GM12874 (cell line): ENCODE results near the gene HS1BP3.

Experiments used
- TF ChIP-seq, protein P1 (sequence below): IDR thresholded peaks from 2 replicates; pipeline ENCODE4 v1.5.1; 2011; ENCODE audit warnings: low read depth, mild to moderate bottlenecking, control low read depth, low read length, moderate library complexity; ENCODE audit not compliant: insufficient read depth

HS1BP3 gene

GRCh38 chr2:20673686-20674308 lies 22.9 kb upstream of the HS1BP3 start:
- TF ChIP-seq, protein P1, sequence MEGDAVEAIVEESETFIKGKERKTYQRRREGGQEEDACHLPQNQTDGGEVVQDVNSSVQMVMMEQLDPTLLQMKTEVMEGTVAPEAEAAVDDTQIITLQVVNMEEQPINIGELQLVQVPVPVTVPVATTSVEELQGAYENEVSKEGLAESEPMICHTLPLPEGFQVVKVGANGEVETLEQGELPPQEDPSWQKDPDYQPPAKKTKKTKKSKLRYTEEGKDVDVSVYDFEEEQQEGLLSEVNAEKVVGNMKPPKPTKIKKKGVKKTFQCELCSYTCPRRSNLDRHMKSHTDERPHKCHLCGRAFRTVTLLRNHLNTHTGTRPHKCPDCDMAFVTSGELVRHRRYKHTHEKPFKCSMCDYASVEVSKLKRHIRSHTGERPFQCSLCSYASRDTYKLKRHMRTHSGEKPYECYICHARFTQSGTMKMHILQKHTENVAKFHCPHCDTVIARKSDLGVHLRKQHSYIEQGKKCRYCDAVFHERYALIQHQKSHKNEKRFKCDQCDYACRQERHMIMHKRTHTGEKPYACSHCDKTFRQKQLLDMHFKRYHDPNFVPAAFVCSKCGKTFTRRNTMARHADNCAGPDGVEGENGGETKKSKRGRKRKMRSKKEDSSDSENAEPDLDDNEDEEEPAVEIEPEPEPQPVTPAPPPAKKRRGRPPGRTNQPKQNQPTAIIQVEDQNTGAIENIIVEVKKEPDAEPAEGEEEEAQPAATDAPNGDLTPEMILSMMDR, result no peak

- TF ChIP-seq, protein P1, result no peak
Observed at GRCh38 chr2:20672201-20672951, 21.5 kb upstream of the HS1BP3 start.

DNA sequence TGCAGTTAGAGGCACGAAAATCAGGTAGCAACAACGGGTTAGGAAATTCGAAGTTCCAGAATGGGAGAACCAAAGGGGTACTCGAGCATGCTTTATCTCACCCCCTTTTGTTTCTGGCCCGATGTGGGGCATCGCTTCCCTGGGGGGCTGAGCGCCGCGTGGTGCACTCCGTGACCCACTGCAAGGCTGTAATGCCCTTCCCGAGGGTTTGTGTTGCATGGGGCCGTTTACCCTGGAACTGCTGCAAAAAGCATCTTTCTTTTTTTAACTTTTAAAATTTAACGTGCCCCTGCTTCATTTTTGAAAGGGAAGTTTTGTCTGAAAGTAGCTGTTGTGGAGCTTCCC lies 20.8 kb upstream of the HS1BP3 start:
- TF ChIP-seq, protein P1, result no peak

DNA sequence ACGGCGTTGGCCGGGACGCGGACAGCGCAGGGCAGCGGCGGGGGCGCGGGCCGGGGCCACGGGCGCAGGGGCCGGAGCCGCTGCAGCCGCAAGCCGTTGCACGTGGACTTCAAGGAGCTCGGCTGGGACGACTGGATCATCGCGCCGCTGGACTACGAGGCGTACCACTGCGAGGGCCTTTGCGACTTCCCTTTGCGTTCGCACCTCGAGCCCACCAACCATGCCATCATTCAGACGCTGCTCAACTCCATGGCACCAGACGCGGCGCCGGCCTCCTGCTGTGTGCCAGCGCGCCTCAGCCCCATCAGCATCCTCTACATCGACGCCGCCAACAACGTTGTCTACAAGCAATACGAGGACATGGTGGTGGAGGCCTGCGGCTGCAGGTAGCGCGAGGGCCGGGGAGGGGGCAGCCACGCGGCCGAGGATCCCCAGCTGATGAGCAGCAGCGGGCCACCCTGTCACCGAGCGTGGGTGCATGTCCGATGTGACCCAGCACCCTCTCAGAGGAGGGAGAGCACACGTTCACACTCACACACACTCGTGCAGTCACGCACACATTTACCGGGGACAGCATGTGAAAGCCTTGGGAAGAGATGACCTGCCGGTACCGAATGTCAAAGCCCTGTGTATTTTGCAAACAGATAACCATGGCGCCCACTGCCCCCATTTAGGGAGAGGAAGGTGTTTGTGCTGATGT lies 20.3 kb upstream of the HS1BP3 start:
- TF ChIP-seq, protein P1, result no peak

GRCh38 chr2:20670315-20671035 lies 19.6 kb upstream of the HS1BP3 start:
- TF ChIP-seq, protein P1, result no peak

DNA sequence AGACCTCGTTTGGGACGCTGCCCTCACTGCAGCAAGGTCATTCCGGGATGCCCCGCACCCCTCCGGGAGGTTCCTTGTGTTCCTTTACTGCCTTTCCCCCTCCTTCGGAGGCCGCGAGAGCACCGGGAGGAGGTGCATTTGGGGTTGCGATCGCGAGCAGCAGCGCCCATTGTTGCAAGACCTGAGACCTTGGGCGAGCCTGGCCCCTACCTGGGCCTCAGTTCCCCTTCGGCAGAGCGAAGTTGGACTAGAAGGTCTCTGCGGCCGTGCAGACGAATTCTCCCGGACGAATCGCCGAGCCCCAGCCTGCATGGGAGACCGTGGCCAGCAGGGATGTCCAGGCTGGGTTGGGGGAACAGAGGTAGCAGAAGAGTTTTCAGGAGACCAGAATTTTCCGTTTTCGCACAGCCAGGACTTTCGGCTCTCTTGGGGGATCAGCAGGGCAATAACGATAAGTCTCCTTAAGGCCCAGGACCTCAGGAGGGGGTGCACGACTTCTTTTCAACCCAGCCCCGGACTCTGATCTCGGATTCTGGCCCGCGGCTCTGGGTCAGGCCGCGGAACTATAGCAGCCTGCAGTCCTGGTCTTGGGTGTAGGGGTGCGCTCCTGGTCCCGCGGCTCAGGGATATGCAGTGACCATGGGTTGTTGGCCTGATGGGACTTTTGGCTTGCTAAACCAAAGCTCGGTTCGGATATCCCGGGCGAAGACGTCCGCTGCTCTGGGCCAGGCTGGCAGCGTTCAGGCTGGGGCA lies 18.8 kb upstream of the HS1BP3 start:
- TF ChIP-seq, protein P1, result no peak
